HUES6 (cell line): Measurements from ENCODE around the gene CFC1.
"Not testable (repeated sequence)": the region's sequence is repeated elsewhere in the genome, so short reads cannot be mapped to it uniquely, and the experiment has no call there.

Experiments
- H3K27ac ChIP-seq: 2 replicates; pipeline ENCODE4 v1.7.0; 2013; ENCODE audit warnings: low read depth, mild to moderate bottlenecking, low read length, inconsistent platforms
- H3K27me3 ChIP-seq: 2 replicates; pipeline ENCODE4 v1.6.1; 2013; ENCODE audit warnings: low read length; ENCODE audit not compliant: control insufficient read depth, insufficient read depth
- H3K36me3 ChIP-seq: 2 replicates; pipeline ENCODE4 v1.6.1; 2013; ENCODE audit warnings: low read length; ENCODE audit not compliant: control insufficient read depth, insufficient read depth
- H3K4me1 ChIP-seq: 2 replicates; pipeline ENCODE4 v1.6.1; 2013; ENCODE audit warnings: low read length; ENCODE audit not compliant: control insufficient read depth, insufficient read depth
- H3K4me3 ChIP-seq: 2 replicates; pipeline ENCODE4 v1.5.1; 2013; ENCODE audit warnings: low read depth, low read length
- H3K9ac ChIP-seq: one replicate; pipeline ENCODE4 v1.6.1; 2013; ENCODE audit warnings: mild to moderate bottlenecking, low read length
- H3K9me3 ChIP-seq: 2 replicates; pipeline ENCODE4 v1.6.1; 2013; ENCODE audit warnings: low read depth, low read length; ENCODE audit not compliant: control insufficient read depth, insufficient read depth

Gene CFC1

GRCh38 chr2:130599393-130599792, at the start of gene CFC1:
Gene CFC1, minus strand, starts transcription at chr2:130599575. Its CDS starts 288 bp downstream, at chr2:130599287.
- H3K27me3 ChIP-seq, H3K9me3 ChIP-seq, H3K9ac ChIP-seq, H3K4me3 ChIP-seq, H3K4me1 ChIP-seq, H3K27ac ChIP-seq, H3K36me3 ChIP-seq: not testable (repeated sequence)

GRCh38 chr2:130641688-130642087, 42.3 kb upstream of the CFC1 start:
- not testable (repeated sequence) for H3K9me3 ChIP-seq, H3K27ac ChIP-seq, H3K27me3 ChIP-seq, H3K36me3 ChIP-seq, H3K4me1 ChIP-seq, H3K9ac ChIP-seq, H3K4me3 ChIP-seq

- H3K9me3 ChIP-seq, H3K4me1 ChIP-seq, H3K27me3 ChIP-seq, H3K4me3 ChIP-seq, H3K27ac ChIP-seq, H3K36me3 ChIP-seq, H3K9ac ChIP-seq: not testable (repeated sequence)
These were observed 39.6 kb upstream of the CFC1 start for GRCh38 chr2:130638973-130639372.

- not testable (repeated sequence) for H3K4me3 ChIP-seq, H3K9me3 ChIP-seq, H3K9ac ChIP-seq, H3K36me3 ChIP-seq, H3K4me1 ChIP-seq, H3K27me3 ChIP-seq, H3K27ac ChIP-seq
These were observed 29.6 kb upstream of the CFC1 start for GRCh38 chr2:130628784-130629475.

GRCh38 chr2:130611140-130611539, 11.8 kb upstream of the CFC1 start, which contains the start of gene POTEJ:
Gene POTEJ, plus strand, starts transcription at chr2:130611440. Its CDS starts 93 bp downstream, at chr2:130611533.
- not testable (repeated sequence) for H3K27ac ChIP-seq

GRCh38 chr2:130610486-130610885, 11.1 kb upstream of the CFC1 start:
- H3K27me3 ChIP-seq, H3K27ac ChIP-seq, H3K36me3 ChIP-seq, H3K4me1 ChIP-seq, H3K4me3 ChIP-seq, H3K9me3 ChIP-seq, H3K9ac ChIP-seq: not testable (repeated sequence)

More at GRCh38 chr2:130611140-130611539, 11.8 kb upstream of the CFC1 start, which contains the start of gene POTEJ:
- H3K36me3 ChIP-seq, H3K9ac ChIP-seq, H3K4me3 ChIP-seq, H3K27me3 ChIP-seq, H3K4me1 ChIP-seq, H3K9me3 ChIP-seq: not testable (repeated sequence)

- H3K9ac ChIP-seq, H3K4me1 ChIP-seq, H3K27me3 ChIP-seq, H3K36me3 ChIP-seq, H3K9me3 ChIP-seq, H3K27ac ChIP-seq, H3K4me3 ChIP-seq: not testable (repeated sequence)
These were observed 9.9 kb upstream of the CFC1 start for GRCh38 chr2:130609002-130609920.

GRCh38 chr2:130608276-130609001, 9.1 kb upstream of the CFC1 start:
- H3K27ac ChIP-seq, H3K9ac ChIP-seq, H3K27me3 ChIP-seq, H3K36me3 ChIP-seq, H3K4me3 ChIP-seq, H3K9me3 ChIP-seq, H3K4me1 ChIP-seq: not testable (repeated sequence)

- H3K4me3 ChIP-seq, H3K4me1 ChIP-seq, H3K36me3 ChIP-seq: not testable (repeated sequence)
These were observed 2.4 kb upstream of the CFC1 start for GRCh38 chr2:130601648-130602302.

GRCh38 chr2:130599926-130600325, 551 bp upstream of the CFC1 start:
- not testable (repeated sequence) for H3K9me3 ChIP-seq, H3K4me3 ChIP-seq, H3K27ac ChIP-seq, H3K9ac ChIP-seq, H3K4me1 ChIP-seq, H3K27me3 ChIP-seq, H3K36me3 ChIP-seq

More at GRCh38 chr2:130601648-130602302, 2.4 kb upstream of the CFC1 start:
- not testable (repeated sequence) for H3K27ac ChIP-seq, H3K9ac ChIP-seq, H3K27me3 ChIP-seq, H3K9me3 ChIP-seq
